Anterior cingulate cortex (tissue), 58 donors: ENCODE data around the gene MGAM2.

Experiments
- DNase-seq, 58 donors: peaks; one replicate each; lab custom pipeline; 2025; lab: John Stamatoyannopoulos, UW

The MGAM2 gene

GRCh38 chr7:142114207-142114606 lies 2.7 kb downstream of the MGAM2 start:
- no peak for DNase-seq

DNA sequence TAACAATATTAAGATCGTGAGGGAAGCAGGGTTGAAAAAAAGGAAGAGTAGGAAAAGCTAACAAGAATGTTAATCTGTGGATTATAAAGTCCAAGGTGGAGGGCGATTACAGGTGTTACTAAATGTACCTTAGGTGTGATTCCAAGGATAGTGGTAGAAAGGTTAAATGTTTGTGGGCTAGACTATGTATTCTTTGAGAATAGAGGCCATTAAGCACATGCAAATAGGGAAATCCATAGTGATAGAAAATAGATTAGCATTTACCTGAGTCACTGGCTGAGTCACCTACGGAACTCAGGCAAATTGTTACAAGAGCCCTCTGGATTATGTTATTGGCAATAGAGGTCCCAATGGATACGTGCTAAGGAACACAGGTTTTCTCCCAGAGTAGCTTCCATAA lies 9.0 kb downstream of the MGAM2 start:
- no peak for DNase-seq

DNA sequence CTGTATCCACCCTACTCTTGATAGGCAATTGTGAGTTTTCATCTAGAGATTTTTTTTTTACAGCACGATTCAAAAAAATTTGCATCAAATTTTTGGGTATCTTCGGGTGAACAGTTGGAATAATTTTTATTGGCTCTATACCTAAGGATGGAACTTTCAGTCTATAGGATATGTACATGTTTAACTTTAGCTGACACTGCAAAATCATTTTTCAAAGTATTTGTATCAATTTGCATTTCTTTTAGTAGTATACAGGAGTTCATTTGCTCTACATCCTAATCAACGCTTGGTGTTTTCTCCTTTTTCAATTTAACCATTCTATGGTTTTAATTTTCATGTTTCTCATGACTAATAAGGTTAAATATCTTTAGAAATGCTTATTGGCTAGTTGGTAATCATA lies 11.7 kb downstream of the MGAM2 start:
- DNase-seq = no peak

DNA sequence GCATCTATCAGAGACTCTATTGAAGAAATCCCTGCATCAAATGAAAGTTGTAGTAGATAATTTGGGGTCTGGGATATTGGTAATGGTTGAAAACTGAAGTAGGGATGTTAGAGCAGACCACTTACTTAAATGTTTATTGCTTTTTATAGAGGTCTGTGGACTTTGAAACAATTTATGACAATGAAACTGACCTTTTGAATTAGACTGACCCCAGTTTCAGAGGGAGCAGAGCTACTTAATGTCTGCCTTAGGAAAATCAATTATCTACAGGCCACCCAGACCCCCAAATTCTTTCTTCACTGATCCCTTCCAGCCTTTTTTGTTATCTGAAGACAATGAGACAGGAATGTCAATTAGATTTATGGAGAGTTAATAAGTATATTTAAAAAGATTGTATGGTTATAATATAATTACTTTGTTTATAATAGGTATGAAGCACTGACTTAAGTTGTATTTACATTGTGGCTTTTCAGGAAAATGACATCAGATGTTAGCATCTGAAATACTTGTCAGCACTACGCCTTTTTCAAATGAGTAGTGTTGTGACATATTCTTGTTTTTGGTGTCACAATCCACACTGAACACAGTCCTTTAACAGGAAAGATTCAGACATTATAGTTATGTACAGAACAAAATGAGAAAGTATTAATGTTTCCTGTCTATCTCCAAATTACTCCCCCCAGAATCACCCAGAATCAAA lies 13.9 kb downstream of the MGAM2 start:
- DNase-seq = no peak

DNA sequence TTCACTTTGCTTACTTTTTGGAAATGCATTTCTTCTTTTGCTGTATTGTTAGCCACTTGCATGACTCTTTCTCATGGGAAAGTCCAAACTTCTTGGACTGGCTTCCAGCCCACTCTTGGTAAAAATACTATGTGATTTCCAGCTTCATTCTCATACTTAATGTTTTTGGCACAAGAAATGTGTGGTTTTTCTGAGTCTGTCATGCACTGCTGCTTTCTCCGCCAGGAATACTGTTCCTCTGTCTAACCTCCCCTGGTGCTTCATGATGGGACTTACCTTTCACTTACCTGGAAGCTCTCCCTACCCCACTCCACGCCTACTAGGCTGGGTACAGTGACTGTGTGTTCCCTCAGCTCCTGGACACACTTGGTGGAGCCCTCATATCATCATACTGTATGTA lies 18.7 kb downstream of the MGAM2 start:
- DNase-seq = no peak

- no peak for DNase-seq
These were observed 20.1 kb downstream of the MGAM2 start for GRCh38 chr7:142131439-142132185.

DNA sequence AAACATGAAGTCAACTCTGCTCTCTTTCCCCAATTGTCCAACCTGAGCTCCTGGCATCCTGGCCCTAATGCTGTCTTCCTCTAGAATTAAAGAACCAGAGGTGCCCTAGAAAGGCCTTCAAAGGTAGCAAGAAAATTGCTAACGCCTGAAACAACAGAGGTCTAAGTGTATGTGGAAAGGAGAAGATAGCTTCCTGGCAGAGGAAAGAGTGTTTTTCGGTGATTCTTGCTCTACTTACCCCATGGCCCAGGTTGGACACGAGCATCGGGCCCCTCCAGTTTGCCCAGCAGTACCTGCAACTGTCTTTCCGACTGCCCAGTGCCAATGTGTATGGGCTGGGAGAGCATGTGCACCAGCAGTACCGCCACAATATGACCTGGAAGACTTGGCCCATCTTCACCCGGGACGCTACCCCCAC lies 22.2 kb downstream of the MGAM2 start:
- DNase-seq = no peak

DNA sequence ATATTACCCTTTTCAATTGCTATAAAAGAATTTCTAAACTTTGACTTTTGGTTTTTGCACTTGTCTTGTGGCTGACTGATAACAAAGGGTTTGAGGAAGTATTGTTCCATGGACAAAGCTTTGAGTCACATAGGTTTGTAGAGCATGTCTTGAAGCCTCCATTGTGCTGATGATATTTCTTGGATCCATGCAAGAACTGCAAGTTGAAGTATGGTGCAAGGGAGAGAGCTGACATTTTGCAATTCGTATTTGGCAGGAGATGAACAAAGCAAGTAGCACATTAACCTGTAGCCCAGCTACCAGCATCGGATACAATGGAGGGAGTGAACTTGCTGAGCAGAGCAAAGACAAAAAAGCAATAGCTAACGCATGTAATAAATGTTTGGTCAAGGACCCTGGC lies 23.4 kb downstream of the MGAM2 start:
- no peak for DNase-seq

DNA sequence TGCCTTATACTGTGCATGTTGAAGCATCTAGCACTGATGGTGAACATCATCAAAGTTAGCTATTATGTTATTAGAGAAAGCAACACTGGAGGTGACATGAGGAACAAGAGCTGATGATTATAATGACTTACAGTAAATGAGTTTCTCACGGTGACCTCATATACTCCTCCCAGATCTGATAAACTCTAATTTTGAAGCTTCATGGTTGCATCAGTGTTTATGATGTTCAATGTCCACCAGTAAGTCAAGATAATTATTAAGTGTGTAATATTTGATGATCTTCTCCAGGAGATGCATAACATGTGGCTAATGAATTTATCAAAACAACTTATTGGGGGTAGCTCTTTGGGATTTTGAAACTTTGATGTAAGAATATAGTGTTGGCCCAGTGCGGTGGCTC lies 27.5 kb downstream of the MGAM2 start:
- no peak for DNase-seq

DNA sequence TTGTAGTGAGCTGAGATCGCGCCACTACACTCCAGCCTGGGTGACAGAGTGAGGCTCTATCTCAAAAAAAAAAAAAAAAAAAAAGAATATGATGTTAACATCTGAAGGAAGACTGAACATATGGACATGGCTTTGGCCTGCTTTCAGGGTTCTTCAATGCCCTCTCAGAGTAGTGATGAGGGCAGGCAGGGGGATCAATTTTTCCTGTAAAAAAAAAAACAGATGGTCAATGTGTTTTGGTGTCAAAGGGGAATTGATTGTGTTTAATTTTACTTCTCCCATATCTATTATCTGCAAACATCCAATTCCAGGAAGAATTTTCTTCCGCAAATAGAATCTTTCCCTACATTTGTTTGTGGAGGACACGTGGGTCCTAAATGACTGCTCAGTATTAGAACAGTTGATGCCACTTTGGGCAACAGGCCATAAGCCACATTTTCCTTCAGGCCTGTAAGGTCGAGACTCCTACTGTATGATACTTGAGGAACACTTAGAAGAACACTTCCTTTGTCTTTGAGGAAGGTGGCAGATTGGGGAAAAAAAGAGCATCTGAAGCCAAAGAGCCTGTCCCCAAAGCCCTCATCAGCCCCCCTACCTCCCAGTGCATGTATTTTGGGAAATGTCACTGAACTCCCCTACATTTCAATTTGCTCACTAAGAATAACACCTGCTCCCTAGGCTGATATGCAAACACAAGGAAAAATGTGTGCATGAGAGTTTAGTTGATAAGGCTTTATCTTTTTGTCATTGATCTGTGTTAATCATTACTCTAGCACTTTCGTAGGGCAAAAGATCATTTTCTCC lies 28.3 kb downstream of the MGAM2 start:
- no peak for DNase-seq

DNA sequence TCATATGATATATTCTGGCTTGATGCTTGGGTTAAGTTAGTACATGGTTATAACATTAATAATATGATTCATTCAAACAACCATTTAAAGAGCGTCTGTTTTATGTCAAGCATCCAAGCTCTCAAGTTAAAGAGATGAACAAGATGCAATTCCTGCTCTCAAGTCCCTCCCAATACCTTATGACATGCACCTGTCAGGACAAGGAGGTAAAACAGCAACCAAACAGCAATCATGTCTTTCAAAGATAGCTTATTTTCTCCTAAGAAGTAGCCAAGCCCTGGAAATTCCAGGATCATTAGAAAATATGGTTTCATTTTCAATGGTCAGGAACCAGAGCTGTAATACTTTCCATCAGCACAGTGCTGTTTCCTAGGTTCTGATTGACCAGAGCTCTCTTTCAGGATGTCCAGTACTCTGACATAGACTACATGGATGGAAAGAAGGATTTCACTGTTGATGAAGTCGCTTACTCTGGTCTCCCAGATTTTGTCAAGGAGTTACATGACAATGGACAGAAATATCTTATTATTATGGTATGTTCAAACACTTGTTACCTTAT lies 29.0 kb downstream of the MGAM2 start:
- no peak for DNase-seq

GRCh38 chr7:142142702-142143101 lies 31.2 kb downstream of the MGAM2 start:
- DNase-seq = no peak

- no peak for DNase-seq
These were observed 34.6 kb downstream of the MGAM2 start for GRCh38 chr7:142146124-142146523.

- DNase-seq = no peak
These were observed 38.8 kb downstream of the MGAM2 start for GRCh38 chr7:142150356-142150755.

DNA sequence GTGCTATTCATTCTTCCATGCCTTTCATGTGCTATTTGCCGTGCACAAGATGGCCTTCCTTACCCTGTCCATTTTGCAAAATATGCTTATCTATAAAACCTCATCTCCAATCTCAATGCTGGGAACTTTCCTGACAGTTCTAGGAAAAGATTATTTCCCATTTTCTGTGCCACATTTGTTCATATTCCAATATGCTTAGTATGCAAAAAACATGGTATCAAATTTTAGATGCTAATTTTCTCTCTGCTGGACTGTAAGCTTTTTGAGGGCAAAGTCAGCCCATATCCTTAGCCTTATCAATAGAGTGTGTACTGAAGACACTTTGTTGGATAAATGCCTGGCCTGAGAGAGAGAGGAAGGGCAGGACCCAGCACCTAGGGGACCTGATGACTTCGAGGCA lies 39.4 kb downstream of the MGAM2 start:
- DNase-seq = no peak

GRCh38 chr7:142152076-142152475 lies 40.6 kb downstream of the MGAM2 start:
- DNase-seq = no peak

- no peak for DNase-seq
These were observed 41.9 kb downstream of the MGAM2 start for GRCh38 chr7:142153400-142153799.

- no peak for DNase-seq
These were observed 47.4 kb downstream of the MGAM2 start for GRCh38 chr7:142158736-142159496.

GRCh38 chr7:142161921-142162320 lies 50.4 kb downstream of the MGAM2 start:
- DNase-seq = no peak

- DNase-seq = no peak
These were observed 57.2 kb downstream of the MGAM2 start for GRCh38 chr7:142168746-142169145.
